Mammary epithelial cell (primary cell): ENCODE results near the gene TESK1.

Experiments used
- CTCF ChIP-seq, 2 donors: IDR thresholded peaks in 1 of 2; conservative IDR thresholded peaks in 1 of 2; 2 replicates each; pipeline ENCODE4 v1.5.1; 2011 to 2012; ENCODE audit warnings: inconsistent platforms in 2 of 2, low read length in 2 of 2, mild to moderate bottlenecking in 2 of 2, control low read depth in 1 of 2, low read depth in 1 of 2; ENCODE audit not compliant: insufficient read depth in 1 of 2; ENCODE audit errors: extremely low read depth in 1 of 2
- EZH2 ChIP-seq: IDR thresholded peaks from 2 replicates; pipeline ENCODE4 v1.6.1; 2012; ENCODE audit warnings: low read length, inconsistent platforms, borderline replicate concordance

DNA sequence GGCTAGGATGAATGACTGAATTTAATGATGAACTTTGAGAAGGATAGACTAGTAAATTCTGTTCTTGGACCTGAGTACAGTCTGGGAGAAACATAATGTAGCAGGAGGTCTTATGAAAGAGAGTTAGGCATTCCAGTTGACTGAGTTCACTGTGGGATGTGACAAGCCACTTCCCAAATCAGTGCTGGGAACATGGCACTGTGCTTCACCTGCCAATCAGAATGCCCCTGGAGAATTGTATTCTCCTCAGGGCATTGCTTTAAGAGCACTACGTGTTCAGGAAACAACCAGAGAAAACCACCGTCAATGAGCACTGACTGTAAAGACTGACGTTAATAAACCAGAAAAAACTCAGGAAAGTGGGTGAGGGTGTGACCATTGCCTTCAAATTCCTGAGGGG, 54.3 kb downstream of the TESK1 start:
- no peak for TF ChIP-seq CTCF (conservative IDR thresholded peaks at IDR 0.05 in 1 of 2, IDR thresholded peaks at IDR 0.05 in 1 of 2; ENCODE audit: extremely low read depth in 1 of 2, insufficient read depth in 1 of 2, low read depth in 1 of 2, low read length in 2 of 2)
- TF ChIP-seq EZH2, result no peak
